ENCODE measurements around the gene PPFIA3.

DNA sequence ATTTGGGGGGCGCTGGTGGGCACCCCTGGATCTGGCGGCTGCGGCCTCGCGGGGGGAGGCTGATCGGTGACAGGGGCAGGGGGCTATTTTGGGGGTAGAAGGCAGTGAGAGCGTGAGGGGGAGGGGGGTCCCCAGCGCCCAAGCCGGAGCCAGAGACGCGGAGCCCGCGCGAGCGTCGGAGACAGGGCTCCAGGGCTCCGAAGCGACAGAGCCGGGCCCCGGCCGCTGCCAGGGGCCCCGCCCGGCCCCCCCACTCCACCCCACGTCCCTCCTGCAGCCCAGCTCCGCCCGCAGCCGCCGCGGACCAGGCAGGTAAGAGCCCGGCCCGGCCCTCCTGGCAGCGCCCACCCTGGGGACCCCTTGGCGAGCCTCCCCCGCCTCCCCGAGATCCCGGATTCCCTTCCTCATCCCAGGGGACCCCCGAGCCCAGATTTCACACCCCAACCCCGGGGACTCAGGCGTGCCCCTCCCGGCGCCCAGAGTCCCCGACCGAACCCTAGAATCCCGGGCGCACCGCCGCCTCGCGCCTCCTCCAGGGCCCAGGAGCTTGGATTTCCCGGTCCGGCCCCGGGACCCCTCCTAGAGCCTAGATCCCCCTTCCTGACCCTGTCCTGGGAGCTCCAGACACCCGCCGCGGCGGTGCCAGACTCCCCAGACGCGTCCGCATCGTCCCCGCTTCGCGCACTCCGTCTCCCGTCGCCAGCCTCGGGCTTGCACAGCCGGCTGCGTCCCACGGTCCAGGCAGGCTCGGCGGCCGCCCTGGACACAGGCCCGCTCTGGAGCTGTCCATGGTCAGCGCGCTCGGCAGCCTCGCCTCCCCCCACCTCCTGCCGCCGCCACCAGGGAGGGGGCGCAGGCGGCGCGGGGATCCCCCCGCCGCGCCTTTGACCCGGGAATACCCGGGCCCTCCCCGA is at the start of gene PPFIA3:
- TF ChIP-seq EZH2 (IDR thresholded peaks at IDR 0.05; ENCODE audit: borderline replicate concordance, insufficient read depth, low read depth, low read length, poor library complexity, severe bottlenecking): peak; percentile 74
- TF ChIP-seq, protein P1, sequence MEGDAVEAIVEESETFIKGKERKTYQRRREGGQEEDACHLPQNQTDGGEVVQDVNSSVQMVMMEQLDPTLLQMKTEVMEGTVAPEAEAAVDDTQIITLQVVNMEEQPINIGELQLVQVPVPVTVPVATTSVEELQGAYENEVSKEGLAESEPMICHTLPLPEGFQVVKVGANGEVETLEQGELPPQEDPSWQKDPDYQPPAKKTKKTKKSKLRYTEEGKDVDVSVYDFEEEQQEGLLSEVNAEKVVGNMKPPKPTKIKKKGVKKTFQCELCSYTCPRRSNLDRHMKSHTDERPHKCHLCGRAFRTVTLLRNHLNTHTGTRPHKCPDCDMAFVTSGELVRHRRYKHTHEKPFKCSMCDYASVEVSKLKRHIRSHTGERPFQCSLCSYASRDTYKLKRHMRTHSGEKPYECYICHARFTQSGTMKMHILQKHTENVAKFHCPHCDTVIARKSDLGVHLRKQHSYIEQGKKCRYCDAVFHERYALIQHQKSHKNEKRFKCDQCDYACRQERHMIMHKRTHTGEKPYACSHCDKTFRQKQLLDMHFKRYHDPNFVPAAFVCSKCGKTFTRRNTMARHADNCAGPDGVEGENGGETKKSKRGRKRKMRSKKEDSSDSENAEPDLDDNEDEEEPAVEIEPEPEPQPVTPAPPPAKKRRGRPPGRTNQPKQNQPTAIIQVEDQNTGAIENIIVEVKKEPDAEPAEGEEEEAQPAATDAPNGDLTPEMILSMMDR (IDR thresholded peaks at IDR 0.05): no peak
